ENCODE data around the gene ANO4.
A peak's percentile ranks its signal among the peaks of the same experiment; 100 is the strongest.
"Not testable (repeated sequence)": the region's sequence is repeated elsewhere in the genome, so short reads cannot be mapped to it uniquely, and the experiment has no call there.

ANO4 gene

GRCh38 chr12:101047652-101048051, 253.1 kb downstream of the ANO4 start:
- no peak for DNase-seq

- DNase-seq, result no peak
These were observed 256.1 kb downstream of the ANO4 start for GRCh38 chr12:101050631-101051030.

DNA sequence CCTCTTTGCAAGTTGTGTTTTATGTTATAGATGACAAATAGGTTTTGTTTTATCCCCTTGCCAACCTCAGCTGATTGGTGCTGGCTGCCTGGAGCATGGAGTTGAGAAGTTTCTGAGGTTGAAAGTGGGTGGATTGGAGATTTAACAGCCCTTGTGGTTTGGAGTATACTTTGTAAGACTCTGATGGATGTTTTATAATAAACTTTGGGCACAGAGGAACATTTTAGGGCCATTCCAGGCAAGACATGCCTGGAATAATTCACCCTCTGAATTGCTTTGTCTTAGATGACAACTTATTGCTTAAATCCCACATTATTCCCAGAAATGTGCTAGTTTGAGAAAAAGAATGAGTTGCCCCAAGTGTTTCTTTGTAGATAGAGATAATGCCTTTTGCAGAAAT, 256.6 kb downstream of the ANO4 start:
- DNase-seq, result no peak

GRCh38 chr12:101051901-101052550, 257.4 kb downstream of the ANO4 start:
- DNase-seq, result peak; percentile 80

DNA sequence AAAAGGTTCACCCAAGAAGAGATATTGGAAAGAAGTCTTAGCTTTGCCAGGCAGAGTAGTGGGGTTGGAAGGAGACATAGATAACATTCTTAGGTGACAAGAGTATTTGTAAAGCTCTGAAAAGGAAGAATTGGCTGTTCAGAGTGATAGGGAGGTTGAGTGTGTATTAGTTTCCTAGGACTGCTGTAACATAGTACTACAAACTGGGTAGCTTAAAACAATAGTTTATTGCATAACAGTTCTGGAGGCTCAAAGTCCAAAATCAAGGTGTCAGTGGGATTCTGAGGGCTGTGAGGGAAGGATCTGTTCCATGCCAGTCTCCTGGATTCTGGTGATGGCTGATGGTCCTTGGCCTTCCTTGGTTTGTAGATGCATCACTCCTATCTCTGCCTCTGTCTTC, 258.6 kb downstream of the ANO4 start:
- no peak for DNase-seq

- no peak for DNase-seq
These were observed 261.4 kb downstream of the ANO4 start for GRCh38 chr12:101055940-101056339.

- not testable (repeated sequence) for DNase-seq
These were observed 267.9 kb downstream of the ANO4 start for GRCh38 chr12:101062508-101062907.

GRCh38 chr12:101064721-101065120, 270.1 kb downstream of the ANO4 start:
- DNase-seq, result no peak

DNA sequence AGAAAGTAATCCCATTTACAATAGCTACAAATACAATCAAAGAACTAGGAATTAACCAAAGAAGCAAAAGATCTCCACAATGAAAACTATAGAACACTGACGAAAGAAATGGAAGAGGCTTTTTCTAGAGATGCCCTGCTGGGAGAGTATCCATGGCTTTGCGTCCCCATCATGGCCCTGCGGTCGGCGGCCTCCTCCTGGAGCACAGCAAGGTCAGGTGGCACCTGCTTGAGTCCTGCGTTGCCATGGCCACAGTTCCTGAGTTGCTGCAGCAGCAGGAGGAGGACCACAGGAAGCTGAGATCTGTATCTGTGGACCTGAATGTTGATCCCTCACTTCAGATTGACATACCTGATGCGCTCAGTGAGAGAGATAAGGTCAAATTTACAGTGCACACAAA, 271.9 kb downstream of the ANO4 start:
- no peak for DNase-seq

DNA sequence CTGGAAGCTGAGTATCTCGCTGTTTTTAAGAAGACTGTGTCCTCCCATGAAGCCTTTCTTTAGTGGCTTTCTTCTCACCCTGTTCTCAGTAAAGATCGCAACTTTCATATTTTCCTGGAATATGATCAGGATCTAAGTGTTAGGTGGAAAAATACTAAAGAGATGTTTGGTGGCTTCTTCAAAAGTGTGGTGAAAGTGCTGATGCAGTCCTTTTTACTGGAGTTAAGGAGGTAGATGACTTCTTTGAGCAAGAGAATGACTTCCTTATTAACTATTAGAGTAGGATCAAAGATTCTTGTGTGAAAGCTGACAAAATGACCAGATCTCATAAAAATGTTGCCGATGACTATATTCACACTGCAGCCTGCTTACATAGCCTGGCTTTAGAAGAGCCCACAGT, 273.8 kb downstream of the ANO4 start:
- no peak for DNase-seq

DNA sequence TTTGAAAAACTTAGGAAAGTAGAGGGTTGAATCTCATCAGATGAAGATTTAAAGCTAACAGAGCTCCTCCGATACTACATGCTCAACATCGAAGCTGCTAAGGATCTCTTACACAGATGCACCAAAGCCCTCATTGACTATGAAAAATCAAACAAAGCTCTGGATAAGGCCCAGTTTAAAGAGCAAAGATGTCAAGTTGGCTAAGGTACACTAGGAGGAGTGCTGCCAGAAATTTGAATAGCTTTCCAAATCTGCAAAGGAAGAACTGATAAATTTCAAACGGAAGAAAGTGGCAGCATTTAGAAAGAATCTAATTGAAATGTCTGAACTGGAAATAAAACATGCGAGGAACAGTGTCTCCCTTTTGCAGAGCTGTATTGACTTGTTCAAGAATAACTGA, 274.3 kb downstream of the ANO4 start:
- DNase-seq, result no peak

- no peak for DNase-seq
These were observed 280.5 kb downstream of the ANO4 start for GRCh38 chr12:101074940-101075680.

GRCh38 chr12:101076921-101077320, 282.3 kb downstream of the ANO4 start:
- no peak for DNase-seq

- no peak for DNase-seq
These were observed 283.4 kb downstream of the ANO4 start for GRCh38 chr12:101077791-101078528.

- DNase-seq, result no peak
These were observed 284.1 kb downstream of the ANO4 start for GRCh38 chr12:101078536-101079285.

GRCh38 chr12:101082706-101083105, 288.1 kb downstream of the ANO4 start:
- no peak for DNase-seq

GRCh38 chr12:101086490-101087135, 292.0 kb downstream of the ANO4 start:
- DNase-seq, result no peak

DNA sequence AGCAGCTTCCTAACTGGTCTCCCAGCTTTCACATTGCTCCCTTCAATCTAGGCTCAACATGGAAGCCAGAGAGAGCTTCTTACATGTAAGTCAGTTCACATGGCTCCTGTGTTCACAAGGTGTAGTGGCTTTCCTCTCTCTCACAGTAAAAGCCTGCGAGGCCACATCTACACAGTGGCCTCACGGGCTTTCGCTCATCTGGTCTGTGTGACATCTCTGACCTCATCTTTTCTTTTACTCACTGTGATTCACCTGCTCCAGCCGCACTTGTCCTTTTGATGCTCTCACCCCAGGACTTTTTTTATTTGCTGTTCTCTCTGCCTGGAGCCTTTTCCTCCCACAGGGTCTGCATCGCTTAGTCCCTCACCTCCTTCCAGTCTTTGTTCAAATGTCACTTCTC, 293.3 kb downstream of the ANO4 start:
- no peak for DNase-seq

DNA sequence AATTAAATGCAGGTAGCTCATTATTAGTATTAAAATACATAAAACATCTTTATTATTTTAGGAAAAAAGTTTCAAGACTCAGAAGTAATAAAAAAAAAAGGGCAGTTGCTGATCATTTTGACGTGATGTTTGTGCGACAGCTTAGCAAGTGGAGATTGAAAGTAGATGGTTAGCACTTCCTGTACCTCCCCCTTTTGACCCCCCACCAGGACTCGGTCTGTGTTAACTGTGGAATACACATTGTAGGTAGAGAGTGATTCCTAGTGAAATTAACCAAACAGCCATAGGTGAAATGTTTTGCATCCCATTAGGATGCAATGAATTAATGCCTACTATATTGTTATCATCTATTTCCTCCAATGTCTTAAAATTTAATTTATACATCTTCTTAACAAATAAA, 294.7 kb downstream of the ANO4 start:
- no peak for DNase-seq

DNA sequence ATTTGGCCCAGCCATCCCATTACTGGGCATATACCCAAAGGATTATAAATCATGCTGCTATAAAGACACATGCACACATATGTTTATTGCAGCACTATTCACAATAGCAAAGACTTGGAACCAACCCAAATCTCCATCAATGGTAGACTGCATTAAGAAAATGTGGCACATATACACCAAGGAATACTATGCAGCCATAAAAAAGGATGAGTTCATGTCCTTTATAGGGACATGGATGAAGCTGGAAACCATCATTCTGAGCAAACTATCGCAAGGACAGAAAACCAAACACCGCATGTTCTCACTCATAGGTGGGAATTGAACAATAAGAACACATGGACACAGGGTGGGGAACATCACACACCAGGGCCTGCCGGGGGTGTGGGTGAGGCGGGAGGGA, 295.6 kb downstream of the ANO4 start:
- not testable (repeated sequence) for DNase-seq

- no peak for DNase-seq
These were observed 303.4 kb downstream of the ANO4 start for GRCh38 chr12:101097829-101098580.
